ENCODE data around the gene MCOLN3. TPM values are rescaled to one million over a fixed set of nuclear protein-coding genes. Genes with fewer than 3 reads are reported as not detected.

Gene MCOLN3
- 2.8 TPM for total RNA-seq

- peak; percentile 14 for DNase-seq (ENCODE audit: low spot score)
Observed at GRCh38 chr1:85048296-85049064, at the start of gene MCOLN3. Gene MCOLN3, minus strand, starts transcription at chr1:85048500. Its CDS starts 3,140 bp downstream, at chr1:85045360.

GRCh38 chr1:85093644-85094043, 45.3 kb upstream of the MCOLN3 start:
- no peak for DNase-seq (ENCODE audit: low spot score)

- no peak for DNase-seq (ENCODE audit: low spot score)
Observed at GRCh38 chr1:85091671-85092280, 43.5 kb upstream of the MCOLN3 start.

GRCh38 chr1:85090225-85090624, 41.9 kb upstream of the MCOLN3 start:
- no peak for DNase-seq (ENCODE audit: low spot score)

GRCh38 chr1:85089203-85089602, 40.9 kb upstream of the MCOLN3 start:
- no peak for DNase-seq (ENCODE audit: low spot score)

- no peak for DNase-seq (ENCODE audit: low spot score)
Observed at GRCh38 chr1:85088408-85088784, 40.1 kb upstream of the MCOLN3 start.

- no peak for DNase-seq (ENCODE audit: low spot score)
Observed at GRCh38 chr1:85087659-85088407, 39.5 kb upstream of the MCOLN3 start.

GRCh38 chr1:85085417-85085816, 37.1 kb upstream of the MCOLN3 start:
- DNase-seq (ENCODE audit: low spot score), result no peak

- DNase-seq (ENCODE audit: low spot score), result no peak
Observed at GRCh38 chr1:85078903-85079302, 30.6 kb upstream of the MCOLN3 start.

GRCh38 chr1:85074365-85074964, 26.2 kb upstream of the MCOLN3 start:
- no peak for DNase-seq (ENCODE audit: low spot score)

GRCh38 chr1:85070972-85071492, 22.7 kb upstream of the MCOLN3 start:
- no peak for DNase-seq (ENCODE audit: low spot score)

GRCh38 chr1:85068846-85069245, 20.5 kb upstream of the MCOLN3 start:
- no peak for DNase-seq (ENCODE audit: low spot score)

- DNase-seq (ENCODE audit: low spot score), result no peak
Observed at GRCh38 chr1:85065550-85065949, 17.2 kb upstream of the MCOLN3 start.

- DNase-seq (ENCODE audit: low spot score), result no peak
Observed at GRCh38 chr1:85062425-85063026, 14.2 kb upstream of the MCOLN3 start.

GRCh38 chr1:85061711-85062424, 13.6 kb upstream of the MCOLN3 start:
- DNase-seq (ENCODE audit: low spot score), result peak; percentile 96

GRCh38 chr1:85060038-85060437, 11.7 kb upstream of the MCOLN3 start:
- no peak for DNase-seq (ENCODE audit: low spot score)

GRCh38 chr1:85059563-85059962, 11.3 kb upstream of the MCOLN3 start:
- DNase-seq (ENCODE audit: low spot score), result no peak

- no peak for DNase-seq (ENCODE audit: low spot score)
Observed at GRCh38 chr1:85058786-85059185, 10.5 kb upstream of the MCOLN3 start.

- DNase-seq (ENCODE audit: low spot score), result no peak
Observed at GRCh38 chr1:85058311-85058710, 10.0 kb upstream of the MCOLN3 start.

GRCh38 chr1:85054664-85055063, 6.4 kb upstream of the MCOLN3 start:
- DNase-seq (ENCODE audit: low spot score), result no peak

- no peak for DNase-seq (ENCODE audit: low spot score)
Observed at GRCh38 chr1:85049735-85050166, 1.5 kb upstream of the MCOLN3 start.

Data from mucosa of gallbladder (tissue), 1 donor.